ENCODE results near the gene WWOX.

Gene WWOX

GRCh38 chr16:79069633-79070032, 970.2 kb downstream of the WWOX start:
- DNase-seq (ENCODE audit: low spot score), result no peak

DNA sequence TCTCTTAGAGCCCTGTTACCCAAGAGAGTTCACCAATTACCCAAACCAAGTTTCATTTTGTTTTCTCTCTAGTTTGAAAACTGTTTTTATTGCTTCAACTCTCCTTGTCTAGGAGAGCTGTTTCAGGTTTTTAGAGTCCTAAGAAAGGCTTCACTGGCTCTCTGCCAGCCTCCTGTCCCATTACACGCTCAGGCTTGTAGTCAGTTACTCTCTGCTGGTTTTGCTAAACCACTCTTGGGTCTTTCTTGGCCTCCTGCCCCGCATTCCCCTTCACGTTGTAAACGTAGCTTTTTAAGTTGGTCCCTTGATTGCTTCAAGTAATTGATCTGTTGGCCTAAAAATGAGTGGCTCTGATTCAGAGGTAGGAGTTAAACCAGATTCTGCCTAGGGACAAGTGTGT, 972.0 kb downstream of the WWOX start:
- DNase-seq (ENCODE audit: low spot score), result no peak

DNA sequence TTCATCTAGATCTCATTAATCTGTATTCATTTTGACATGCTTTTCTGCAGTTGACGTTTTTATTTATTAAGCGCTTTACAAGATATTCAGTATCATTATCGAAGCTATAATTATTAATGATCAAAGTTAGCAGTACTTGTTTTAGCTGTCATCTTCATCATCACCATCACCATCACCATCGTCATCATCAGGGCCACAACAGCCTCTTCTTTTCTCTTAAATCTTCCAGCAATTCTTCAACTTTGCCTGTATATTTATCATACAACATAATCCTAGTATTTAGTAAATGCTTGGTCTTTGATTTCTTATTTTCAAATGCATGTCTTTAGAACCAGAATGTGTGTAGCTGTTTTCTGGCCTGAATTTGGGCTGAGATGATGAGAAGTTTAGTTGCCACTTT, 973.1 kb downstream of the WWOX start:
- no peak for DNase-seq (ENCODE audit: low spot score)

- DNase-seq (ENCODE audit: low spot score), result no peak
Measured at GRCh38 chr16:79073566-79073965, 974.1 kb downstream of the WWOX start.

GRCh38 chr16:79074541-79074940, 975.1 kb downstream of the WWOX start:
- DNase-seq (ENCODE audit: low spot score), result no peak

- no peak for DNase-seq (ENCODE audit: low spot score)
Measured at GRCh38 chr16:79074951-79075350, 975.5 kb downstream of the WWOX start.

GRCh38 chr16:79076047-79076767, 976.8 kb downstream of the WWOX start:
- no peak for DNase-seq (ENCODE audit: low spot score)

DNA sequence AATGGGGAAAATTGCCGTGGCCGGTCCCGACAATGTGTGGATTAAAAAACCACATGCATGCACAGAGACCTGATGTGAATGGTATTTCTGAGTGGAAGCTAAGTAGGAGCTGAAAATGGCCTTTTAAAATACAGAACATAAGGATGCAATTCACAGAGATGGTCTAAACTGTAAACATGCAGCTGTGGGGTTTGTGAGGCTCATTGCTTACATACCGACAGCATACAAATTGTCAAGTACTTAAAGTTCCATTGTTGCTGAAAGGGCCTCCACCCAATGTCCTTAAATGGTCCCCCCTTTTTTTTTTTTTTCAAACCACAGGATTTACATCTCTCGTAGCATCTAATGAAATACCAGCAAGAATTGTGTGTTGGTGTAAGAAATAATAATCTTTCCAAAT, 977.9 kb downstream of the WWOX start:
- DNase-seq (ENCODE audit: low spot score), result no peak

GRCh38 chr16:79079656-79080420, 980.4 kb downstream of the WWOX start:
- no peak for DNase-seq (ENCODE audit: low spot score)

DNA sequence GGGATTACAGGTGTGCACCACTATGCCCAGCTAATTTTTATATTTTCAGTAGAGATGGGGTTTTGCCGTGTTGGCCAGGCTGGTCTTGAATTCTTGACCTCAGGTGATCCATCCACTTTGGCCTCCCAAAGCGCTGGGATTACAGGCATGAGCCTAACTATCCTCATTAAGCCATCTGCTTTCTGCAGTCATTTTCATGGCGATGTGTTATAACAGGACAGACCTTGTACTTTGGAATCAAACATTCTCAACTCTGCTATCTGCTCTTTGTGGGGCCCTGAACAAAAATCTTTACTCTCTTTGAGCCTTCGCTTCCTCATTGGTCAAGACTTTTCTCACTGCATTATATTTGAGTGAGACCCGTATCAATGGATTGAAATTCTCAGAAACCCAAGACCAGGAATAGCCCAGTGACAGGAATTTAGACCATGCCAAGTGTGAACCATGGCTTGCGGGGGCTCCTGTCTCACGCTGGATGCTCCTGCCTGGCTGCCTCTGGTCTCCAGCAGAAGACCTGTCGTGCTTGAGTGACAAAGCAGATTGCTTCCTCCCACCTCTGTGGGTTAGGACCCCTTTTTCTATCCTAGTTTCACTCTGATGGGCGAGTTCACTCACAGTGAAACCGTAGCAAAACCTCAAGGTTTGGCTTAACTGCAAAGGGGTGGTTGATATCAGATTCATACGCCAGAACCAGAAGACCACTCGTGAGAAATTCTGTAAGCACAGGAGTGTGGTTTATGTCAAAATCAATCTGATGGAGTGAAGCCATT, 982.0 kb downstream of the WWOX start:
- DNase-seq (ENCODE audit: low spot score), result no peak

DNA sequence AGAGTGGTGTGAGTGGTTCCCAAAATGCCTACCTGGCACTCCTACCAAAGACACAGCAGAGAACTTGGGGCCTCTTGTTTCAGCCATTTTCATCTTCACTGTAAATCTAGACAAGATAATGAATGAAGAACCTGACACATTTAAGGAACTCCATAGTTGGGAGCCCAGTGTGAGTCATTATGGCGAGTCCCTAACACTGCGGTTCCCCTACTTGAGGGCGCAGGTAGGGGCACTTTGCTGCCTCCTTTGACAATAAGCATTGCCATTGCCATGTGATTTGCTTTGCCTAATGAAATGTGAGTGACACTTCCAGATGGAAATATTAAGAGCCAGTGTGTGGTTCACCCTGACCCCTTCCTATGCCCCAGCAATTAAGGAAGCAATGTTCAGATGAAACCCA, 983.5 kb downstream of the WWOX start:
- DNase-seq (ENCODE audit: low spot score), result no peak

GRCh38 chr16:79083508-79084299, 984.2 kb downstream of the WWOX start:
- DNase-seq (ENCODE audit: low spot score), result no peak

GRCh38 chr16:79088971-79089370, 989.5 kb downstream of the WWOX start:
- no peak for DNase-seq (ENCODE audit: low spot score)

- DNase-seq (ENCODE audit: low spot score), result peak; percentile 53
Measured at GRCh38 chr16:79089735-79090284, 990.4 kb downstream of the WWOX start.

DNA sequence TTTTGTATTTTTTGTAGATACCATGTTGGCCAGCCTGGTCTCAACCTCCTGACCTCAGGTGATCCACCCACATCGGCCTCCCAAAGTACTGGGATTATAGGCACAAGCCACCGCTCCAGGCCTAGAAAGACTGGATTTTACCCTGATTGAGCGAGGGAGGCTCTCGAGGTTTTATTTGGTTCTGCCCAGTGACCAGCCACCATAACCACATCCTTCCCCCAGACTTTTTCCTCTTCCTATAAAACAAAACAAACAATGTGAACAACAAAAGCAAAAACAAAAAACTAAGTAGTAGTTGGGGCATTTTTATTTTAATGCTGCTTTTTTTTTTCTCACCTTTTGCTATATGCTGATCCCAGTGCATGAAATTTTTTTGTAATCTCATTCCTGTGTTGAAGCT, 991.5 kb downstream of the WWOX start:
- no peak for DNase-seq (ENCODE audit: low spot score)

DNA sequence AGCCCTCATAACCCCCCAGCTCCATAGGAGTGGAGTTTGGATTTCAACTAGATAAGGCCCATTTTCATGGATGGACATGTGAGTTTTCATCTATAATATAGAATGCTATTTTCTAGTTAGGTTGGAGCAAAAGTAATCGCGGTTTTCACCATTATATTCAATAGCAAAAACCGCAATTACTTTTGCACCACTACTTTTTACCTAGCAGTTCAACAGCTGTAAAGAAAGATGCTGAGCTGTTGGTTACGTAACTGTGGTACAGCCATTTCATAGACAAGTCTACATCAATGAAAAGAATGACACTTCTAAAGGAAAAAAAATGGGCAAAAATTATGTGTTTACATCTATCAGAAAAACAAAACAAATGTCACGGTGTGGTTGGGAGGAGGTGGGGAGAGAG, 993.4 kb downstream of the WWOX start:
- no peak for DNase-seq (ENCODE audit: low spot score)

DNA sequence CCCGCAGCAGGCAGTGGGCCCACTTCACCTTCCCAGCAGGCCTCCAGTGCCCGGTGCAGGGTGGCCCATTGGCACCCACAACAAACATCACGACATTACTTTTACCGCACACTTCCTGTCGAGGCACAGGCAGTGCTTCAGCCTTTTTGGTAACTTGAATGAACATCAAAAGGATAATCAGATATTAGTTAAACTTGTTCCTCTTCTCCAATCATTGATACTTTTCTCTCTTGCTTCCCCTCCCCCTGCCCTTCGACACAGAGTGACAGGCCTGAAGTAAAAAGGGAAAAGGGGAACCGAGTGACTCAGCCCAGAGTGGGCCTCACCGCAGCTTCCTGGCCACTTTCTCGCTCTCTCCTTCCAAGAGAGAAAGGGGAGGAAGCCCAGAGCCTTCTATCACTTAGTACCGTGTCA, 994.1 kb downstream of the WWOX start:
- no peak for DNase-seq (ENCODE audit: low spot score)

GRCh38 chr16:79096246-79096645, 996.8 kb downstream of the WWOX start:
- no peak for DNase-seq (ENCODE audit: low spot score)

DNA sequence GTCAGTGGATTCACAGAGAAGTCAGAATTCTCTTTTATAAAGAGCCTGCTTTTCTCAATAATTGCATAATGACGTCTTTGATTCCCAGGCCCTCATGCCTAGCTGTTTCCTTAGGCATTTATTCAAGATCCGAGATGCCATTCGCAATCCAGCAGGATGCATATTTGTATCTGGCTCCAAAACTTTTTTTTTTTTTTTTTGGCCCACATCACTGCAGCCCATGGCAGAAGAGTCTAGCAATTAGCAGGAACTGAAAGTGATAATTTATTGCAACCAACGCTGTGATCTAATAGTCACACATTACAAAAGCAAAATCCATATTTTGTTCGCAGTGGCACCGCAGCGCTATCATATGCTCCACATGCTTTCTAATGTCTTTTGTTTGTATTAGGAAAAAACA, 997.7 kb downstream of the WWOX start:
- DNase-seq (ENCODE audit: low spot score), result no peak

- DNase-seq (ENCODE audit: low spot score), result no peak
Measured at GRCh38 chr16:79097771-79098170, 998.3 kb downstream of the WWOX start.

DNA sequence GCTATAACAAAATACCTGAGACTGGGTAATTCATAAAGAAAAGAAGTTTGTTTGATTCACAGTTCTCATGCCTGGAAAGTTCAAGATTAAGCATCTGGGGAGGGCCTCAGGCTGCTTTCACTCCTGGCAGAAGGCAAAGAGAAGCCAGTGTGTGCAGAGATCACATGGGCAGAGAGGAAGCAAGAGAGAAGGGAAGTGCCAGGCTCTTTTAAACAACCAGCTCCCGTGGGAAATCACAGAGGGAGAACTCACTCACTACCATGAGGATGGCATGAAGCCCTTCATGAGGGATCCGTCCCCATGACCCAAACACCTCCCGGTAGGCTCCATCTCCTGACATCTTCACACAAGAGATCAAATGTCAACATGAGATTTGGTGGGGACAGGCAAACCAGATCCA, 999.5 kb downstream of the WWOX start:
- no peak for DNase-seq (ENCODE audit: low spot score)

GRCh38 chr16:79099716-79100115, 1000.3 kb downstream of the WWOX start:
- no peak for DNase-seq (ENCODE audit: low spot score)
